Neural cell (in vitro differentiated cells): ENCODE measurements around the gene TXNL4A.

ENCODE experiments used
- CTCF ChIP-seq: fragments of 450-650 bp; IDR thresholded peaks from 2 replicates; pipeline ENCODE4 v1.5.1; 2014; ENCODE audit warnings: antibody characterized with exemption, mild to moderate bottlenecking, moderate library complexity; ENCODE audit not compliant: poor library complexity, severe bottlenecking
- RAD21 ChIP-seq: fragments of 450-650 bp; conservative IDR thresholded peaks from 2 replicates; pipeline ENCODE4 v1.6.1; 2014; ENCODE audit warnings: antibody characterized with exemption, mild to moderate bottlenecking, moderate library complexity

- TF ChIP-seq CTCF (no peak), RAD21 (no peak)
Measured at GRCh38 chr18:79933765-79934164, 54.6 kb downstream of the TXNL4A start.
